ENCODE data around the gene ZFX.
"Not testable (repeated sequence)": the region's sequence is repeated elsewhere in the genome, so short reads cannot be mapped to it uniquely, and the experiment has no call there.

Gene ZFX

DNA sequence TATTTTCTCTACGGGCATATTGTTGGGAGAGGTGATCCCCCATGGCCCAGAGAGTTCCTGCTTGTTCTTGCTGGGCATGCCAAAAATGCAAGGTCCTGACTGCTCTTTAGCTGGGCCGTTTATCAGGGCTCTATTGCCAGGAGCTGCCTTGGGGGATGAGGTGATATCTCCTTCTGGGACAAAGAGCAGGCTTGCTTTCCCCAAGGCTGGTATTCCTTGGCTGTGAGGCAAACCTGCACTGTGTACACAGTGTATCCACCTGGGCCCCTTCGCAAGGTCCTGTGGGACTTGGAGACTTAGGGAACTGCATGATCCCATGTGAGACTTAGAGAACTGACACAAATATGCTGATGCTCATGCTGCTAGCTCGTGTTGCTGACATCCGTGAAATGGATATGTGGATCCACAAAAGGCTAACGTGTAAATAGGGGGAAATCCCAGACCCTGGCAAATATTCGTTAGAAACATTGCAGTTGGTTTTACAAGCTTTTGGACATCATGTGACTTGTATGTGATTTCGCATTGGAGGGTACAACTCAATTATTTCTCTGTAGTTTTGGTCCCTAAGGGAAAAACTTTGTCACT, 24.4 kb upstream of the ZFX start:
- no peak overlapping the region for H3K4me3 ChIP-seq (replicated peaks in 1 of 2; ENCODE audit: low read depth in 2 of 2, low read length in 2 of 2)
- no peak for DNase-seq (ENCODE audit: low read depth in 2 of 2)
- TF ChIP-seq, protein P1, sequence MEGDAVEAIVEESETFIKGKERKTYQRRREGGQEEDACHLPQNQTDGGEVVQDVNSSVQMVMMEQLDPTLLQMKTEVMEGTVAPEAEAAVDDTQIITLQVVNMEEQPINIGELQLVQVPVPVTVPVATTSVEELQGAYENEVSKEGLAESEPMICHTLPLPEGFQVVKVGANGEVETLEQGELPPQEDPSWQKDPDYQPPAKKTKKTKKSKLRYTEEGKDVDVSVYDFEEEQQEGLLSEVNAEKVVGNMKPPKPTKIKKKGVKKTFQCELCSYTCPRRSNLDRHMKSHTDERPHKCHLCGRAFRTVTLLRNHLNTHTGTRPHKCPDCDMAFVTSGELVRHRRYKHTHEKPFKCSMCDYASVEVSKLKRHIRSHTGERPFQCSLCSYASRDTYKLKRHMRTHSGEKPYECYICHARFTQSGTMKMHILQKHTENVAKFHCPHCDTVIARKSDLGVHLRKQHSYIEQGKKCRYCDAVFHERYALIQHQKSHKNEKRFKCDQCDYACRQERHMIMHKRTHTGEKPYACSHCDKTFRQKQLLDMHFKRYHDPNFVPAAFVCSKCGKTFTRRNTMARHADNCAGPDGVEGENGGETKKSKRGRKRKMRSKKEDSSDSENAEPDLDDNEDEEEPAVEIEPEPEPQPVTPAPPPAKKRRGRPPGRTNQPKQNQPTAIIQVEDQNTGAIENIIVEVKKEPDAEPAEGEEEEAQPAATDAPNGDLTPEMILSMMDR (IDR thresholded peaks at IDR 0.05; ENCODE audit: low read depth, low read length) = no peak

DNA sequence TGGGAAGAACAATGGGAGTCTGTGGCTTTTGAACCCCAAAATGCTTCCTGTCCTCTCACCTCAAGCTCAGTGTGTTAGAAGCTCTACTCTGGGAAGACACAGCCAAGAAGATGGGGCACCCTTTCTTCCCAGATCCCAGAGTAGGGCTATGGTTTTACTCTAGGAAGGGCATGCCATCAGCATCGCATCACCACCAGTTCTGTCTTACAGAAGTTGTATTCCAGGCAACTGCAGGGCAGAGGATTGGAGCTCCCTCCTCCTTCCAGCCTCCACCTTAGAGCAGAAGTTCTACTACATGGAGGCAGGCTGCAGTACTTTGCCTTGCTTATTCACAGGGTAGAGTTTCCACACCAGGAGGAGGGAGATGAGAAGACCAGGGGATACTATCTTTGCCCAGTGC, 18.1 kb upstream of the ZFX start:
- no peak overlapping the region for H3K4me3 ChIP-seq (replicated peaks in 1 of 2; ENCODE audit: low read depth in 2 of 2, low read length in 2 of 2)
- DNase-seq (ENCODE audit: low read depth in 2 of 2) = no peak
- TF ChIP-seq, protein P1 (IDR thresholded peaks at IDR 0.05; ENCODE audit: low read depth, low read length) = no peak

DNA sequence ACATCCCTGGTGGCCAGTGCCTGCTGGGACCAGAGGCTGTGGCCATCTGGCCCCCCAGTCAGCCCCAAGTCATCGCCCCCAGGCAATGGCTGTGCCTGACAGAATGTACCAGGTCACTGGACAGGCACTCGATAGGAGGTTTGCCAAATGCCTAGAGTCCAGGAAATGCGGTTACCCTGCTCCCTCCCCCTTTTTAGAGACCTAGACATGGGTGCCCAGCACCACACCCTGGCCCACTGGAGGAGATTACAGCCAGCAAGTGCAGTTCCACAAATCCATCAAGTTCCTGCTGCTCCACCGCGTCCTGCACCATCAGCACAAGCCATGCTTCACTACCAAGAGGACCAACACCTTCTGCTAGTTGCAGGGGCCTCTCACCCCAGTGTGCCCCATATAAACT, 16.2 kb upstream of the ZFX start:
- H3K4me3 ChIP-seq (replicated peaks in 1 of 2; ENCODE audit: low read depth in 2 of 2, low read length in 2 of 2) = no peak overlapping the region
- TF ChIP-seq, protein P1 (IDR thresholded peaks at IDR 0.05; ENCODE audit: low read depth, low read length) = no peak
- no peak for DNase-seq (ENCODE audit: low read depth in 2 of 2)

DNA sequence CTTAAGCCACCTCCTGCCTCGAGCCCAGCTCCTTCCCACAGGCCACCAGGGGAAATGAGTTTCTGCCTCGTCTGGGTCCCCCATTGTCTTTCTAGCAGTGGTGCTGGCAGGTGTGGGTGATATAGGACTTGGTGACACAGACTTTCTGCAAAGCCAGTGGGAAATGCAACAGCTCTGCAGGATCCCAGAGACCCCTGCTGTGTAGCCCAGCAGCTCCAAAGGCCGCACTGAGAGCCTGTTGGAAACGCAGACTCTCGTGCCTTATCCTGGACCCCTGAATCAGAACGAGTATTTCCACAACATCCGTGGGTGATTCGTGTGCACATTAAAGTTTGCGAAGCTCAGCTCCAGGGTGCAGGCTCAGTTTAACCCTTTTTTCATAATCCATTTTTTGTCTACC, 13.8 kb upstream of the ZFX start:
- DNase-seq (ENCODE audit: low read depth in 2 of 2); H3K4me3 ChIP-seq (replicated peaks in 1 of 2; ENCODE audit: low read depth in 2 of 2, low read length in 2 of 2): not testable (repeated sequence)

DNA sequence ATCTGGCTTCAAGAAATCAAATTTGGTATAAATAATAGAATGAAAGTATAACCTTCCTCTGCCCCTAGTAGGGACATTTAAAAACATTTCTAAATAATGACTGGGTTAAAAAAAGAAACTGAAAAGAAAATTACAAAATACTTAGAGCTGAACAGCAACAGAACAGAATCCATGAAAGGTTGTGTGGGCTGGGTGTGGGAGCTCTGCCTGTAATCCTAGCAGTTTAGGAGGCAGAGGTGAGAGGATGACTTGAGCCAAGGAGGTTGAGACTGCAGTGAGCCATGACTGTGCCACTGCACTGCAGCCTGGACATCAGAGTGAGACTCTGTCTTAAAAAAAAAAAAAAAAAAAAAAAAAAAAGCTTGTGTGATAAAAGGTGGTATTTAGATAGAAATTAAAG, 12.3 kb upstream of the ZFX start:
- TF ChIP-seq, protein P1 (IDR thresholded peaks at IDR 0.05; ENCODE audit: low read depth, low read length) = no peak
- no peak for DNase-seq (ENCODE audit: low read depth in 2 of 2)
- H3K4me3 ChIP-seq (replicated peaks in 1 of 2; ENCODE audit: low read depth in 2 of 2, low read length in 2 of 2) = no peak overlapping the region

DNA sequence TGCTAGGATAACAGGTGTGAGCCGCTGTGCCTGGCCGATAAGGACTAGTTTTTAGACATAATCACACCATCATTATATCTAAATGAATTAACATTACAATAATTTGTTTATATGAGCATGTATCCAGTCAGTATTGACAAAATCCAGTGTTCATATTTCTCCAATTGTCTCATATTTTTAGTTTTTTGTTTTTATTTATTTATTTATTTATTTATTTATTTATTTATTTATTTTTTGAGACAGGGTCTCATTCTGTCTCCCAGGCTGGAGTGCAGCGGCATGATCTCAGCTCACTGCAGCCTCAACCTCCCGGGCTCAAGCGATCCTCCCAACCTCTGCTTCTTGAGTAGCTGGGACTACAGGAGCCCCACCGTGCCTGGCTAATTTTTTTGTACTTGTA, 5.5 kb upstream of the ZFX start:
- DNase-seq (ENCODE audit: low read depth in 2 of 2); H3K4me3 ChIP-seq (replicated peaks in 1 of 2; ENCODE audit: low read depth in 2 of 2, low read length in 2 of 2): not testable (repeated sequence)

DNA sequence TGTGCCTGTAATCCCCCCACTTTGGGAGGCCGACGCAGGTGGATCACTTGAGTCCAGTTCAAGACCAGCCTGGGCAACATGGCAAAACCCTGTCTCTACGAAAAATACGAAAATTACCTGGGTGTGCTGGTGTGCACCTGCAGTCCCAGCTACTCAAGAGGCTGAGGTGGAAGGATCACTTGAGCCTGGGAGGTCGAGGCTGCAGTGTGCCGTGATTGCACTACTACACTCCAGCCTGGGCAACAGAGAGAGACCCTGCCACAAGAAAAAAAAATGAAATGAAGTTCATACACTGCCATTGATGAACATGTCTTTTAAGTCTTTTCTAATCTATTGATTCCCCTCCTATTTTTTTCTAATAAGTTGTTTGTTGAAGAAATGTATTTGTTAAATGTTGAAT, 5.0 kb upstream of the ZFX start:
- no peak overlapping the region for H3K4me3 ChIP-seq (replicated peaks in 1 of 2; ENCODE audit: low read depth in 2 of 2, low read length in 2 of 2)
- TF ChIP-seq, protein P1 (IDR thresholded peaks at IDR 0.05; ENCODE audit: low read depth, low read length) = no peak
- DNase-seq (ENCODE audit: low read depth in 2 of 2) = no peak
